Kidney (tissue), 14 donors: Measurements from ENCODE around the gene C16orf78. TPM values are rescaled to one million over a fixed set of nuclear protein-coding genes. Genes with fewer than 3 reads are reported as not detected.
A peak's percentile ranks its signal among the peaks of the same experiment; 100 is the strongest.

Experiments
- DNase-seq, 5 donors: peaks; one replicate each; pipeline ENCODE4 v3.0.0-alpha.2; 2013 to 2020
- FAIRE-seq: peaks from 2 replicates; lab custom pipeline; 2012; peaks lifted over from hg19 to GRCh38; lab: Jason Lieb, UNC
- H3K27ac ChIP-seq, 2 donors: one replicate each; pipeline ENCODE4 v1.7.0; 2013; ENCODE audit warnings: low read depth in 2 of 2, low read length in 2 of 2, inconsistent platforms in 1 of 2
- H3K27me3 ChIP-seq: one replicate; pipeline ENCODE4 v1.7.1; 2013; ENCODE audit warnings: low read length, inconsistent platforms; ENCODE audit not compliant: control insufficient read depth, insufficient read depth
- H3K36me3 ChIP-seq, 3 donors: one replicate each; pipeline versions ENCODE4 v1.7.0 to v1.7.1; 2013; ENCODE audit warnings: low read length in 3 of 3, control low read depth in 1 of 3, inconsistent platforms in 1 of 3; ENCODE audit not compliant: insufficient read depth in 3 of 3, control insufficient read depth in 2 of 3
- H3K4me1 ChIP-seq, 3 donors: one replicate each; pipeline versions ENCODE4 v1.7.0 to v1.7.1; 2013; ENCODE audit warnings: low read length in 3 of 3, inconsistent platforms in 1 of 3, low read depth in 1 of 3; ENCODE audit not compliant: control insufficient read depth in 2 of 3, insufficient read depth in 2 of 3
- H3K4me3 ChIP-seq, 3 donors: one replicate each; pipeline versions ENCODE4 v1.7.0 to v1.8.1; 2013; ENCODE audit warnings: low read length in 3 of 3, control low read depth in 1 of 3, inconsistent platforms in 1 of 3
- H3K9ac ChIP-seq, 3 donors: one replicate each; pipeline versions ENCODE4 v1.7.0 to v1.7.1; 2013; ENCODE audit warnings: low read length in 3 of 3, control low read depth in 1 of 3, inconsistent platforms in 1 of 3
- H3K9me3 ChIP-seq, 3 donors: one replicate each; pipeline versions ENCODE4 v1.7.0 to v1.7.1; 2013; ENCODE audit warnings: low read length in 3 of 3, control low read depth in 1 of 3, inconsistent platforms in 1 of 3; ENCODE audit not compliant: control insufficient read depth in 2 of 3, insufficient read depth in 1 of 3
- intact Hi-C: fragments of 100-400 bp; cut with DNase I; formaldehyde crosslinking; loops from one replicate; pipeline ENCODE4 v1.11.1; 2022
- polyA plus RNA-seq: library from polyadenylated mRNA; stranded (reverse); fragments of 350-450 nt; fragmentation: Illumina TruSeq; extraction: RNeasy Lipid Tissue Mini Kit (QIAGEN cat#74804); gene quantifications from one replicate; pipeline ENCODE4 v1.2.3, GENCODE V29; 2014; ENCODE audit warnings: low read depth, low replicate concordance; ENCODE audit not compliant: insufficient read depth
- total RNA-seq: library from RNA; stranded (reverse); fragmentation: NEBNext Ultra II Directional; extraction: Animal tissue kit (Norgen Biotek cat#: 25700); gene quantifications from one replicate; pipeline ENCODE4 v1.2.1, GENCODE V29; 2021
- TF ChIP-seq, protein P1 (sequence below): IDR thresholded peaks from 3 replicates; pipeline ENCODE4 v1.5.1; 2012; ENCODE audit warnings: mild to moderate bottlenecking, moderate library complexity, borderline replicate concordance; ENCODE audit not compliant: insufficient read depth; ENCODE audit errors: extremely low read depth
- donor health status: control.
- donor health status: control.
- donor health status: control.
- donor health status: control.
- donor health status: control.
- donor health status: DM: yes; HTN: yes; CAD: no.
- donor health status: Normal renal cell carcinoma (clear cell type).

The C16orf78 gene
- total and polyA plus RNA-seq, 2 donors from 2014 or later = not detected

DNA sequence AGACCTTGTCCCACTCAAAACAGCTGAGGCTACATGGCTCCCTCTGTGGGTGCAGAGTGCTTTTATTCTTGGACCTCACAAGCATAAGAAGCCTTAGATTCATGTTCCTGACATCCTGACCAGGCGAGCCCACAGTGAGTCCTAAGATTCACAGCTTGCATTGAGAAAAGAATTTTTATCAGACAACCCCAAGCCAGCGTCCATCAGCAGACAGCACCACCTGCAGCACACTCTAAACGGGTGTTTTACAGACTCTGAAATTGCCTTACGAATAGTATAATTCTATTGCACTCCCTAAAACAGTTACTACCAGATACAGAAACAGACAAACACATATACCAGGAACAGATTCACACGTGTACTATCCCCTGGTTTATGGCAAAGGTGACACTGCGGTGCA lies 31.9 kb downstream of the C16orf78 start:
- peak in 1 of 5 donors; percentile 4 for DNase-seq
- Histone ChIP-seq H3K36me3 (no peaks in the 10 kb centered on the region), H3K27me3 (no peaks in the 10 kb centered on the region), H3K4me3 (no peak overlapping the region), H3K4me1 (peaks cover 0 to 2% (median 0%) of the 10 kb centered on the region in 3 donors), H3K27ac (no peak overlapping the region), H3K9me3 (no peaks in the 10 kb centered on the region), H3K9ac (no peak overlapping the region)
- TF ChIP-seq, protein P1, sequence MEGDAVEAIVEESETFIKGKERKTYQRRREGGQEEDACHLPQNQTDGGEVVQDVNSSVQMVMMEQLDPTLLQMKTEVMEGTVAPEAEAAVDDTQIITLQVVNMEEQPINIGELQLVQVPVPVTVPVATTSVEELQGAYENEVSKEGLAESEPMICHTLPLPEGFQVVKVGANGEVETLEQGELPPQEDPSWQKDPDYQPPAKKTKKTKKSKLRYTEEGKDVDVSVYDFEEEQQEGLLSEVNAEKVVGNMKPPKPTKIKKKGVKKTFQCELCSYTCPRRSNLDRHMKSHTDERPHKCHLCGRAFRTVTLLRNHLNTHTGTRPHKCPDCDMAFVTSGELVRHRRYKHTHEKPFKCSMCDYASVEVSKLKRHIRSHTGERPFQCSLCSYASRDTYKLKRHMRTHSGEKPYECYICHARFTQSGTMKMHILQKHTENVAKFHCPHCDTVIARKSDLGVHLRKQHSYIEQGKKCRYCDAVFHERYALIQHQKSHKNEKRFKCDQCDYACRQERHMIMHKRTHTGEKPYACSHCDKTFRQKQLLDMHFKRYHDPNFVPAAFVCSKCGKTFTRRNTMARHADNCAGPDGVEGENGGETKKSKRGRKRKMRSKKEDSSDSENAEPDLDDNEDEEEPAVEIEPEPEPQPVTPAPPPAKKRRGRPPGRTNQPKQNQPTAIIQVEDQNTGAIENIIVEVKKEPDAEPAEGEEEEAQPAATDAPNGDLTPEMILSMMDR = no peak
- intact Hi-C loops = no loop called here
- no peak for FAIRE-seq

DNA sequence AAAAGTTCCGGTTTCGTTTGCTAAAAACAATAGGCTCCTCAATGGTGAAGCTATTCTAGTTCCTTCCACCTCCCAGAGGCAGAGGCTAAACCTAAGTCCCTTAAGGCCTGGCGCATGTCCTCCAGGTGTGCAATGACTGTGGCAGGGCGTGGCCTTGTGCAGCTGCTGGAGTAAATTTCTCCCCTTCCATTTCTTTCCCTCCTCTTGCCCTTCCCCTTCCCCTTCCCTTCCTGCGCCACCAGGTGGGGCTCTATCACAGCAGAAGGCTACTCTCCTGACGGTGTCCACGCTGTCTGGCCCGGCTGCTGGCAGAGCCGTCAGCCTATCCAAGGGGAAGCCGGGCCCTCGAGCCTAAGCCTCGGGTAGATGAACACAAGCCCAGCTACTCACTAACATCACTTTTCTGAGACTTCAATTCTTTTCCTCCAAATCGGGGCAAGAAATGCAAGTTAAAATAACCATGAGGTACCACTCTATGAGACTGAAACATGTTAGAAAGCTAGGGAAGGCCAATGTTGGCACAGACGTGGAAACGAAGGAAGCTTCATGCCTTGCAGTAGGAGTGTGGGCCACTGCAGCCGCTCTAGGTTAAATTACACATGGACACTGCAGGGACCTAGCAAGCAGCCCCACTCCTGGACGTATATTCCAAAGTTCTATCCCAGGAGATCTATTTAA lies 34.4 kb downstream of the C16orf78 start:
- intact Hi-C loops = no loop called here
- Histone ChIP-seq H3K9ac (no peak overlapping the region), H3K36me3 (no peaks in the 10 kb centered on the region), H3K27ac (no peak overlapping the region), H3K27me3 (no peaks in the 10 kb centered on the region), H3K4me3 (no peak overlapping the region), H3K9me3 (no peaks in the 10 kb centered on the region), H3K4me1 (peaks cover 0 to 2% (median 0%) of the 10 kb centered on the region in 3 donors)
- FAIRE-seq (peak; percentile 85), DNase-seq (peak; percentile 94 to 95 (median 95))
- TF ChIP-seq, protein P1 = peak; percentile 91

DNA sequence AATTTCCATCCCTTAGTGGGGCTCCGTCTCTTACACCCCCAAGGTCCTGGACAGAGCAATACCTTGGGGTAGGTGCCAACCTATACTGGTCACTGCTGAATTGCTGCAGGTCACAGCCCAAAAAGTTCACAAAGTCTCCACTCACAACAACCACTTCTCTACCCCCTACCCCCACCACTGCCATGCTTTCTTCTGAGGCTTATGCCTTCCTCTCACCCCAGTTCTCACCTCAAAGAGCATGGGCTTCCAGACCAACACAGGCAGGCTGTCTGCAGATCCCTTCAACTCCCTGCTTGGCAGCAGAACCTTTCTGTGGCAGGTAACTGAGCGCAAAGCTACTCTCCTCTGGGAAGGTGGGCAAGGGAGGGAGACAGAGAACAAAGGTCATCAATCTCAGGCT lies 35.5 kb downstream of the C16orf78 start:
- peak in 1 of 5 donors; percentile 21 for DNase-seq
- Histone ChIP-seq H3K27me3 (no peaks in the 10 kb centered on the region), H3K4me1 (peaks cover 0 to 2% (median 0%) of the 10 kb centered on the region in 3 donors), H3K9me3 (no peaks in the 10 kb centered on the region), H3K4me3 (no peak overlapping the region), H3K27ac (no peak overlapping the region), H3K9ac (no peak overlapping the region), H3K36me3 (no peaks in the 10 kb centered on the region)
- no peak for FAIRE-seq
- TF ChIP-seq, protein P1 = no peak
- intact Hi-C loops = no loop called here
